HG03571 (cell line): ENCODE results near the gene ZNRF2.

ENCODE experiments used
- ATAC-seq: cut with Tn5 transposase; IDR thresholded peaks from one replicate; pipeline ENCODE4 v1.9.1; 2021; ENCODE audit not compliant: unreplicated experiment

The ZNRF2 gene

DNA sequence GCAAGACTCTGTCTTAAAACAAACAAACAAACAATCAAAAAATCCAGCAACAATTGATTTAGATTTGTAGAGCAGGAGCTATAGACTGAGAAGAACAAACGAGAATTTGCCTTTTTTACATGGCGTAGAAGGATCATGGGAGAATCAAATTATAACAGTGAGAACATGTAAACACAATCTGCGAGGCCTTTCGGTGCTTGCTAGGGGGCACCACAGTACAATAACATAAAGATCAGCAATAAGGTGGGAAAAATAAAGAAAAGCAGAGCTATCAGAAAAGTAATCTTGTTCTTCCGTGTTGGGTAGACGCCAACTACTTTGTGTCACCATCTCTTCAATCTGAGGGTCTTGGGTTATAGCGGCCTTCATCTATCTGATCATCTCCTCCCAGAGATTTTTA lies 112.0 kb downstream of the ZNRF2 start:
- no peak for ATAC-seq

DNA sequence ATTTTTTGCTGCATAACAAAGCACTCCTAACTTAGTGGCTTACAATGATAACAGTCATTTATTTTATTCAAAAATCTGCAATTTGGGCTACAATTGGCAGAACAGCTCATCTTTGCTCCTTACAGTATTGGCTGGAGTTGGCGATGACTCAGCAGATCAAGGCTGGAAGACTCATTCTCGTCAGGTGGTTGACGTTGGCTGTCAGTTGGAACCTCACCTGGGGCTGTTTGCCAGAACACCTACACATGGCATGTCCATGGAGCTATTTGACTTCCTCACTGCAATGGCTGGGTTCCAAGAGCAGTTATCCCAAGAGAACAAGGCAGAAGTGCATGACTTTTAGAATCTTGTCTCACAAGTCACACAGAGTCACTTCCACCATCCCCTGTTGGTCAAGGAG lies 119.1 kb downstream of the ZNRF2 start:
- no peak for ATAC-seq

DNA sequence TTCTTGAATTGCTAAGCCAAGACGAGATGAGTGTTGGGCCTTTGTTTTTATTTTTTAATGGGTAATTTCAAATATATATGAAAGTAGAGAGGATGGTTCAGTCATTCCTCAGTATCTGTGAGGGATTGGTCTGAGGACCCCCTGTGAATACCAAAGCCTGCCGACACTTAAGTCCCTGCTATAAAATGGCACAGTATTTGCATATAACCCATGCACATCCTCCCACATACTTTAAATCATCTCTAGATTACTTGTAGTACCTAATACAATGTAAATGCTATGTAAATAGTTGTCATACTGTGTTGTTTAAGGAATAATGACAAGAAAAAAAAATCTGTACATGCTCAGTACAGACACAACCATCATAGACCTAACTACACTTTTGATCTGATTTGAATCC lies 120.8 kb downstream of the ZNRF2 start:
- no peak for ATAC-seq

DNA sequence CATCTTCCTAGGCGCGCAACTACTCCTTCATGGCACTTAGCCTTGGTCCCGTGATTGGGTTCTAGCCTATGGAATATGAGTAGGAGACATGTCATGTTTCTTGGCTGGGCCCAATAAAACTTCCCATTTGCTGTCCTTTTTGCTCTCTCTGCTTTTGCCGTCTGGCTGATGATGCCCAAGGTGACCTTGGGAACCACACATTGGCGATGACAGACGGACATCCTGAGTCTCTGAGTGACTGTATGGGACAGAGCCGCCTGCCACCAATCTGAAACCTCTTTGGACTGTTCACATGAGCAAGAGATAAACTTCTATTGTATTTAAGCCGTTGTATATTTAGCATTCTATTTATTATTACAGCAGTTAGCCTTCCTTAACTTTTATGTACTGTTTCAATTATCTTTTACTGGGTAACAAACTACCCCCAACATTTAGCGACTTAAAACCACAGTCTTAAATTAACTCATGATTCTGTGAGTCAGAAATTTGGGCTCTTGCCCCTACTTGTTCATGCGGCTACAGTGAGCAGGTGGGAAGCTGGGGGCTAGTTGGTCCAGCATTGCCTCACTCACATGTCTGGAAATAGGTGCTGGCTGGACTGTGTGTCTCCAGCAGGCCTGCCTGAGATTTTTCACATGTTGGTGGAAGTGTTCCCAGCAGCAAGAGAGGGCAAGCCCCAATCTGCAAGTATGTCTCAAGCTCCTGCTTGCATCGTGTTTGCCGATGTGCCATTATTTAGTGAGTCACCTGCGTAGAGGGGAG lies 122.4 kb downstream of the ZNRF2 start:
- ATAC-seq: no peak

DNA sequence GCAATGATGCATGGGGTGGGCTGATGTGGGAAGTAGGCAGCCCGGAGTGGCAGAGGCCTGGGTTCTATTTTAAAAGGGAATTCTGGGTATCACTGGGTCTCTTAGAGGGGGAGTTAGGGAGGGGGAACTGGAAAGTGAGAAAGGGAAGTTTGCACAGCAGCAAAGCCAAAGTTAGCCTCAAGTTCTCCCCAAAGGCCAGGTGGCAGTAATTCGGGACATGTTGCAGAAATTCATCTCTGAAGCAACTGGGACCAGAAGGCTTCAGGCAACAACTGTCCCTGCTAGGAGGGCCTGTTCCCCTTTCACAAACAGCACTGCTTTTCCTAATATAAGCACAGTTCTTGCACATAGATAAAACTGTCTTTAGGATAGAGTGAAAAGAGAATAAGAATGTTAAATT lies 126.8 kb downstream of the ZNRF2 start:
- ATAC-seq: no peak

DNA sequence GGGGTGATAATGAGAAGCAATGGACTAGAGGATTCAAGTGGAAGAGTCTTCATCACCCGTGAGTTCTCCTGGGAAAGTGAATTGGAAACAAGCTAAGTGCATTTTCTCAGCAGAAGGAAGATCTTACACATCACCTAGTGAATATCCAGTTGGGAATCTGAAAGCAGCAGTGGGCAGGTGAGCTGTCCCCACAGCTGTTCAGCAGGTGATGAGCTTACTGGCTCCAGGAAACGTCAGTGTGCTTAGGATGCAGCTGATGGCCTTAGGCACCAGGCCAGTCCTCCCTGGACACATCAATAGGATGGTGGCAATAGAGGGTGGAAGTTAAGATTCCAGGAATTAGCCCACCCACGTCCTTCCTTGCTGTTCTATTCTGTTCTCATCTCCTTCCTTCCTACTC lies 127.5 kb downstream of the ZNRF2 start:
- ATAC-seq: no peak

DNA sequence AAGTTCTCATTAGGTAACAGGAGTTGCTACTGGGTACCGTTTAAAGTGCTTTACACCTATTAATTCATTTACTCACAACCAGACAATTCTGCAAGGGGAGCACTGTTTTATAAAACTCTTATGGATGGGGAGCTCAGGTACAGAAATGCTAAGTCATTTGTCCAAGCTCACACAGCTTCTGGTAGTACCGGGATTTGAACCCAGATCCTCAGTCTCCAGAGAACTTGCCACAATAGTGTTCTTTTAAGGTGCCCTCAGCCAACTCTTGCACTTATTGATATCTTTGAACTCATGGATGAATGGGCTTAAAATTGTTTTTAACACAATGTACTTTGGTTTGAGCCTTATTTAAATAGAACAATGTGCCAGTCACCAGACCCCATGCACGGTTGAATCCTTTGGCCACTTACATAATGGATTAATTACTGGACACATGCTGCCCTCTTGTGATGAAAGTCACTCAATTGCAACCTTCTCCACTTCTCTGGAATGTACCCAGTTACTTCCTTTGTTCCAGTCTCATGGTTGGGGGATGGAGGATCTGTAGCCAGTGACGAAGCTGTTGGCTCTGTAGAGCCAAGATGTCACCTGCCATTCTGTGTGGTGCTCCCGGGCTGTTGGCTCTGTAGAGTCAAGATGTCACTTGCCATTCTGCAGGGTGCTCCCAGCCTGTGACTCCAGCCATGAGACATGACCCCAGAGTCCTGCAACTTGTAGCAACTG lies 128.5 kb downstream of the ZNRF2 start:
- ATAC-seq: no peak

DNA sequence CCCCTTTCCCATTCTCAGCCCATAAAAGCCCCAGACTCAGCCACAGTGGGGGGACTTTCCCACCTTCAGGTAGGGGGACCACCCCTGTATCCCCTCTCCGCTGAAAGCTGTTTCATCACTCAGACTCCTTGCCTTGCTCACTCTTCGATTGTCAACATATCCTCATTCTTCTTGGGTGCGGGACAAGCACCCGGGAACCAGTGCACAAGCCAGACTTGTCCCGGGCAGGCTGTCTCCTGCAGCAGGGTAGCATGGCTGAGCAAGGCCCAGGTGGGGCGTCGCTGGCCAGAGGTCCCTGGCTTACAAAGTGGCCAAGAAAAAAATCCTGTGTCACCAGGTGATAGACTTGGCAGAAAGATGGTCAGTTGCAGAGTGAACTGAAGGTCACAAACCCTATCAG lies 129.5 kb downstream of the ZNRF2 start:
- ATAC-seq: no peak
